NCI-H1417 (cell line): Measurements from ENCODE around the gene PLCB3.

ENCODE experiments used
- DNase-seq, 3 experiments: peaks; one replicate each; lab custom pipeline; 2025; lab: John Stamatoyannopoulos, UW

Gene PLCB3

GRCh38 chr11:64250415-64251015 is 815 bp upstream of the PLCB3 start:
- DNase-seq: peak; percentile 30 to 79 (median 72)

- no peak for DNase-seq
These were observed 348 bp downstream of the PLCB3 start for GRCh38 chr11:64251753-64252002.

GRCh38 chr11:64252003-64252872 is 908 bp downstream of the PLCB3 start:
- peak in 2 of 3 experiments; percentile 31 to 47 for DNase-seq

DNA sequence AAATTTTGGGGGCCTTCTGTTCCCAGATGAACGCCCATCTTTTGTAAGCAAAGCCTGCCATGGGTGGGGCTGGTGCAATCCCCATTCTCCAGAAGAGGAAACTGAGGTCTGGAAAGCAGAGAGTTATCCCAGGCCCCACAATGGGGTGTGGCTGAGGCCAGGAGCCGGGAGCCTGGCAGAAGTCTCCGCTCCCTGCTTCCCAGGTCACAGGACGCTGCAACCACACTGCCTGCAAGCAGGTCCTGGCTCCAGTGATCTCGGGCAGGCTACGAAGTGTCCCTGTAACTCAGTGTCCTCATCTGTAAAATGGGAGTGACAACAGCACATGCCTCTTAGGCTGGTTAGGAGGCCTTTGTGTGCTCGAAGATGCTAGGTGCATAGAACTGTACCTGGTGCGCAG is 1.7 kb downstream of the PLCB3 start:
- DNase-seq: no peak

GRCh38 chr11:64253481-64253880 is 2.2 kb downstream of the PLCB3 start:
- no peak for DNase-seq

DNA sequence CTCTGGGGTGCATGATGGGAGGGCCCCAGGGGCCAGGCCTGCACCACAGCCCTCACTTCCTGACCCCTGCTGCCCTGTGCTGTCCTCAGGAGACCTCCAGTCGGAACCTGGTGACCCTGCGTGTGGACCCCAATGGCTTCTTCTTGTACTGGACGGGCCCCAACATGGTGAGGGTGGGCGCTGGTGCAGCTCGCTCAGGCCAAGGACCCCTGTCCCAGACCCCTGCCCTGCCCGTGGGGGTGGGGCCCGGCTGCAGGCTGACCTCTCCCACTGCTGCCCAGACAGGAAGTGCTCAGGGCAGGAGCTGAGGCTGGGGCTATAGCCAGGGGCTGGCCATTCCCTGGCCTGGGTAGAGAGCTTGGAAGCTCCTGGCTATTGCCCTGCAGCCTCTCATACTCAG is 3.0 kb downstream of the PLCB3 start:
- DNase-seq: no peak

- no peak for DNase-seq
These were observed 4.1 kb downstream of the PLCB3 start for GRCh38 chr11:64255135-64256128.

- no peak for DNase-seq
These were observed 5.0 kb downstream of the PLCB3 start for GRCh38 chr11:64256300-64256699.

- no peak for DNase-seq
These were observed 7.0 kb downstream of the PLCB3 start for GRCh38 chr11:64258356-64258755.

DNA sequence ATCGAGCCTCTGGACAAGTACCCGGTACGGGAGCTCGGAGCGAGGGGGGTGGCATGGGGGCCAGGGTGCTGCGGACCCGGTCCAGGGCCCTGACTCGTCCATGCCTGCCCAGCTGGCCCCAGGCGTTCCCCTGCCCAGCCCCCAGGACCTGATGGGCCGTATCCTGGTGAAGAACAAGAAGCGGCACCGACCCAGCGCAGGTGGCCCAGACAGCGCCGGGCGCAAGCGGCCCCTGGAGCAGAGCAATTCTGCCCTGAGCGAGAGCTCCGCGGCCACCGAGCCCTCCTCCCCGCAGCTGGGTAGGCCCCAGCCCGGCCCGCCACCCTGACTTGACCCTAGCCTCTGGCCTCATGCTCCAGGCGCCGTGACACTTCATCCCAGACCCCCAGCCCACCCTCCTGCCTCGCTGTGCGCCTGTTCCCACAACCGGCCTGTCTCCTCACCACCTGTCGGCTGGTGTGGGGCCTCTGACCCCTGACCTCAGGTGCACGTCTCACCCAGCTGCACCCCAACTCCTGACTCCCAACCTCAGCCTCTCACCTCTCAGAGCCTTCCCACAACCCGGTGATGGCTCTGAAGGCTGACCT is 7.7 kb downstream of the PLCB3 start:
- no peak for DNase-seq

GRCh38 chr11:64259533-64260067 is 8.3 kb downstream of the PLCB3 start:
- no peak for DNase-seq

GRCh38 chr11:64260147-64260708 is 8.9 kb downstream of the PLCB3 start:
- no peak for DNase-seq

DNA sequence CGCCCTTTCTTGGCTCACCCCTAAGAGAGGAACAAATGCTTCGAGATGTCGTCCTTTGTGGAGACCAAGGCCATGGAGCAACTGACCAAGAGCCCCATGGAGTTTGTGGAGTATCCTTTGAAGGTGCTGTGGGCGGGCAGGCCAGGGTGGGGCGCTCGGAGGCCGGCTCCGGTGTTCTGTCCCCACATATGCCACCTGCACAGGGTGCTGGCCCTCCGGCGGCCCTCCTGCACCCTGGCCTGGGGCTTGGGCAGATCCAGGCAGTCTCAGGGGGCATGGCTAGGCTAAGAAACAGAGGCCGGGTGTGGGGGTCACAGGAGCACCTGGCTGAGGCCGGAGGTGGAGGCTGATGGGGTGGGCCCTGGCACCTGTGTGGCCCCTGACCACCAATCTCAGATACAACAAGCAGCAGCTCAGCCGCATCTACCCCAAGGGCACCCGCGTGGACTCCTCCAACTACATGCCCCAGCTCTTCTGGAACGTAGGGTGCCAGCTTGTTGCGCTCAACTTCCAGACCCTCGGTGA is 10.3 kb downstream of the PLCB3 start:
- no peak for DNase-seq

- no peak for DNase-seq
These were observed 11.1 kb downstream of the PLCB3 start for GRCh38 chr11:64262271-64263002.

DNA sequence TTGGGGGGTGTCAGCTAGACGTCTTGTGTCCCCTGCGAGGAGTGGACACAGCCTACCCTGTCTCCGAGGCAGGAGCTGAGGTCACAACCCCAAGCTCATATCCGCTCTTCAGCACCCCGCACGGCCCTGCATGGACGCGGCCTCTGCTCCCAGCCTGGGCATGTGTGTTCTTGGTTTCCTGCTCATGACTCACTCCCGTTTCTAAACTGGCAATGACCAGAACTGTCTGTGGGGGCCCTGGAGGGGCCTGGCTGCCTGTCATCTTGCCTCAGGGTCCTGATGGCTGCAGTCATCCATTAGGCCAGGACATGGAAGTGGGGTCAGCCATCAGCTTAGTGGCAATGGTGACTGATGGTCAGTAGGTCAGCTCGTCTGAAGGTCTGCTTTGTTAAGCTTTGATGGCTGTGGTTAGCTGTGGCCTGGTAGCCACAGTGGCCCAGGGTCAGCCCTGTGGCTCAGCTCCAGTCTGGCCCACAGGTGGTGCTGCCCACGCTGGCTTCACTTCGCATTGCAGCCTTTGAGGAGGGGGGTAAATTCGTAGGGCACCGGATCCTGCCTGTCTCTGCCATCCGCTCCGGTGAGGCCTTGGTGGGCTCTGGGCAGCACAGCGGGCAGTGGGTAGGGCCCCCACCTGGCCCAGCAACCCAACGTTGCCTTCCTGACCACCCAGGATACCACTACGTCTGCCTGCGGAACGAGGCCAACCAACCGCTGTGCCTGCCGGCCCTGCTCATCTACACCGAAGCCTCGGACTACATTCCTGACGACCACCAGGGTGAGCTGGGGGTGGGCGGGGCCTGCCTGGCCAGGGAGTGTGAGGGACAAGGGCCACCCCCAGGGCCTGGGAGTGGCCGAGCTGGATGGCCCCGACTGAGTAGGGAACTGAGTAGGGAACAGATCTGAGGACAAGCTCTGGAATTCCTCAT is 12.0 kb downstream of the PLCB3 start:
- no peak for DNase-seq

- DNase-seq: no peak
These were observed 12.6 kb downstream of the PLCB3 start for GRCh38 chr11:64263947-64264317.

DNA sequence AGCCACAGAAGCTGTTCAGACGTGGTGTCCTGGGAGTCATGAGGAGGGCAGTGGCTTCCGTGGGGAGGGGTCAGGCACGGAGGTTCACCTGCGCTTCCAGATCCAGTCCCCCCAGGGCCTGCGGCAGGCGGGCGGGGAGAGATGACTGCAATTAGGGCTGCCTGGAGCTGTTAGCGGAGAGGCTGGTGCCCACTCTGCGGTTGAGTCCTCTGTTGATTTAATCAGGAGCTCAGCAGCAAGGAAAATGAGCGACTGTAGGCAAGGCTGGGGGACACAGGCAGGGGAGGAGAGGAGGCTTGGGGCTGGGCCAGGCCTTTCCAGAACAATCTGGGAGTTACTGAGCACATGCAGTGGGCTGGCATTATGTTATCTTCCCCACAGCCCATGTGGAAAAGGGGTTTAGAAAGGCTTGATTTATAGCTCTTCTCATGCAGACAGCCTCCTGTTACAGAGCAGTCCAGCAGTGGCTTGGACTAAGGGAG is 13.1 kb downstream of the PLCB3 start:
- peak in 2 of 3 experiments; percentile 49 to 72 for DNase-seq

DNA sequence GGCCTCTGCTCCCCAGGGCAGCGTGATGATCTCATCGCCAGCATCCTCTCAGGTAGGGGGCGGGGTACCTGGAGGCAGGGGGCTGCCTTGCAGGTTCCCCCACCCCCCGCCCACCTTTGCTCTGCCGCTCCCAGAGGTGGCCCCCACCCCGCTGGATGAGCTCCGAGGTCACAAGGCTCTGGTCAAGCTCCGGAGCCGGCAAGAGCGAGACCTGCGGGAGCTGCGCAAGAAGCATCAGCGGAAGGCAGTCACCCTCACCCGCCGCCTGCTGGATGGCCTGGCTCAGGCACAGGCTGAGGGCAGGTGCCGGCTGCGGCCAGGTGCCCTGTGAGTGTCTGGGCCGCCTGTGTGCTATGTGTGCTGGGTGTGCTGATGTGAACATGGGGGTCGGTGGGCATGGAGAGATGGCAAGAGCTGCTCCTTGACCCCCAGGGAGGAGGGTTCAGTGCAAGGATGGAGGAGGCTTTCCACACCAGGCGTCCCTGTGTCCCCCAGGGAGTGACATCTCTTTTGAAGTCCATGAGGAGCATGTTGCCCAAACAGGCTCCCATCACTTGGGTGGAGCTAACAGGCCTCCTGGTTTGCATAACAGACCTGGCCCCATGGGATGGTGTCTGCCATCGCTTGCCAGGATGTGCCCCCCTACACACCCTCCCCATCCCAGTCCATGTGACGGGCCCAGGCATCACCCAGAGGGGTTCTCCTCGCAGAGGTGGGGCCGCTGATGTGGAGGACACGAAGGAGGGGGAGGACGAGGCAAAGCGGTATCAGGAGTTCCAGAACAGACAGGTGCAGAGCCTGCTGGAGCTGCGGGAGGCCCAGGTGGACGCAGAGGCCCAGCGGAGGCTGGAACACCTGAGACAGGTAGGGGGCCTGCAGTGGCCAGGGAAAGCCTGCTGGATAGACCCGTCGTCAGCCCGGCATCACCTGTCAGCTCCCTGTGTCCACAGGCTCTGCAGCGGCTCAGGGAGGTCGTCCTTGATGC is 14.1 kb downstream of the PLCB3 start:
- DNase-seq: peak in 2 of 3 experiments; percentile 27 to 61
